Body of pancreas (tissue), 4 donors: ENCODE results near the gene NACC2. TPM values are rescaled to one million over a fixed set of nuclear protein-coding genes. Genes with fewer than 3 reads are reported as not detected.
"Not testable (repeated sequence)": the region's sequence is repeated elsewhere in the genome, so short reads cannot be mapped to it uniquely, and the experiment has no call there.

Source experiments
- ATAC-seq: fragments of 150-250 bp; one replicate; pipeline ENCODE4 v1.9.1; 2016
- DNase-seq, 4 donors: peaks; one replicate each; pipeline ENCODE4 v3.0.0-alpha.2; 2019
- H3K27ac ChIP-seq, 4 donors: fragments of 200-600 bp; sonication (generic); 1 replicate in 3 of 4; 2 replicates in 1 of 4; pipeline versions ENCODE4 v1.5.1 to v1.6.1; 2016 to 2019; ENCODE audit warnings: mild to moderate bottlenecking in 1 of 4, mixed read lengths in 1 of 4, moderate library complexity in 1 of 4
- H3K27me3 ChIP-seq, 2 donors: fragments of 200-600 bp; sonication (generic); one replicate each; pipeline ENCODE4 v1.6.0; 2016; ENCODE audit warnings: mild to moderate bottlenecking in 1 of 2
- H3K36me3 ChIP-seq, 2 donors: fragments of 200-600 bp; sonication (generic); replicated peaks in 1 of 2; 2 replicates each; pipeline ENCODE4 v1.5.1; 2016; ENCODE audit warnings: low read depth in 2 of 2; ENCODE audit not compliant: insufficient read depth in 1 of 2
- H3K4me1 ChIP-seq: fragments of 200-600 bp; sonication (generic); one replicate; pipeline ENCODE4 v1.6.0; 2016
- H3K4me3 ChIP-seq, 2 donors: fragments of 200-600 bp; sonication (generic); 1 replicate in 1 of 2; 2 replicates in 1 of 2; pipeline ENCODE4 v1.5.1; 2016 to 2019
- H3K9me3 ChIP-seq, 3 donors: fragments of 200-600 bp; sonication (generic); 1 replicate in 2 of 3; 2 replicates in 1 of 3; pipeline ENCODE4 v1.5.1; 2016
- POLR2A ChIP-seq, 3 donors: fragments of 450-650 bp; IDR thresholded peaks; one replicate each; pipeline ENCODE4 v1.6.1; 2016; ENCODE audit warnings: antibody characterized with exemption in 3 of 3, mild to moderate bottlenecking in 2 of 3
- WGBS, 2 donors: methylation state at CpG; one replicate each; pipeline ENCODE4 v1.1.5; 2017; 5-methylcytosine and 5-hydroxymethylcytosine counted together
- intact Hi-C: fragments of 100-400 bp; cut with DNase I; formaldehyde crosslinking; loops from one replicate; pipeline ENCODE4 v1.15.1; 2023
- total RNA-seq, 2 donors: library from RNA; depleted of rRNA; stranded (reverse); fragments of >200 nt; gene quantifications; one replicate each; pipeline ENCODE4 v1.1.0, GENCODE V29; 2016
- TF ChIP-seq, protein P1 (sequence below), 7 experiments: fragments of 450-650 bp in 4 of 7; fragments of 200-600 bp in 3 of 7; sonication (generic) in 3 of 7; IDR thresholded peaks; one replicate each; pipeline ENCODE4 v1.5.1; 2016 to 2019; ENCODE audit warnings: antibody characterized with exemption in 7 of 7

Gene NACC2
- total RNA-seq, 2 donors from 2014 or later: 16.6 to 21.1 TPM

DNA sequence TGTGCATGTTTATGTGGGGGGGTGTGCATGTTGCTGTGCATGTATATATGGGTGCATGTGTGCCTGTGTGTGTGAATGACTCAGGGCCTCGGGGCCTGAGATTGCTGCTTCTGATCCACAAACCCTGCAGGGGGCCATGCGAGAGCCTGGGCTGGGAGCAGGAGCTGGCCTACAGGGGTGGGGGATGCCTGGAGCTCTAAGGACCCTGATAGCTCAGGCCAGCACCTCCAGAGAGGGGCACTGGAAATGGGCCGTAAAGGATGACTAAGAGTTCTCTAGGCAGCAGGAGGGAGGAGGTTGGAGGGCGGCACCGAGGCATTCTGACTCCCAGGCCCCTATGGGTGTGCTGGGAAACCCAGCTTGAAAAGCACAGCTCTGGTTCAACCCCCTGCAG, 127.0 kb downstream of the NACC2 start:
- DNase-seq (no peak), ATAC-seq (no peak)
- Histone ChIP-seq H3K36me3 (no peaks in the 10 kb centered on the region), H3K4me1 (peaks cover 27% of the 10 kb centered on the region), H3K9me3 (no peaks in the 10 kb centered on the region), H3K4me3 (no peak overlapping the region), H3K27ac (no peak overlapping the region), H3K27me3 (no peaks in the 10 kb centered on the region)
- WGBS, 2 donors: 40 to 47% methylated on average over 5 of the region's 5 CpGs
- TF ChIP-seq POLR2A (IDR thresholded peaks at IDR 0.05): no peak
- TF ChIP-seq, protein P1, sequence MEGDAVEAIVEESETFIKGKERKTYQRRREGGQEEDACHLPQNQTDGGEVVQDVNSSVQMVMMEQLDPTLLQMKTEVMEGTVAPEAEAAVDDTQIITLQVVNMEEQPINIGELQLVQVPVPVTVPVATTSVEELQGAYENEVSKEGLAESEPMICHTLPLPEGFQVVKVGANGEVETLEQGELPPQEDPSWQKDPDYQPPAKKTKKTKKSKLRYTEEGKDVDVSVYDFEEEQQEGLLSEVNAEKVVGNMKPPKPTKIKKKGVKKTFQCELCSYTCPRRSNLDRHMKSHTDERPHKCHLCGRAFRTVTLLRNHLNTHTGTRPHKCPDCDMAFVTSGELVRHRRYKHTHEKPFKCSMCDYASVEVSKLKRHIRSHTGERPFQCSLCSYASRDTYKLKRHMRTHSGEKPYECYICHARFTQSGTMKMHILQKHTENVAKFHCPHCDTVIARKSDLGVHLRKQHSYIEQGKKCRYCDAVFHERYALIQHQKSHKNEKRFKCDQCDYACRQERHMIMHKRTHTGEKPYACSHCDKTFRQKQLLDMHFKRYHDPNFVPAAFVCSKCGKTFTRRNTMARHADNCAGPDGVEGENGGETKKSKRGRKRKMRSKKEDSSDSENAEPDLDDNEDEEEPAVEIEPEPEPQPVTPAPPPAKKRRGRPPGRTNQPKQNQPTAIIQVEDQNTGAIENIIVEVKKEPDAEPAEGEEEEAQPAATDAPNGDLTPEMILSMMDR (IDR thresholded peaks at IDR 0.05): no peak
- intact Hi-C loops: loop anchor here (2.0 kb wide), 1 partner anchor 157 kb away; no protein-coding TSS in a partner anchor

DNA sequence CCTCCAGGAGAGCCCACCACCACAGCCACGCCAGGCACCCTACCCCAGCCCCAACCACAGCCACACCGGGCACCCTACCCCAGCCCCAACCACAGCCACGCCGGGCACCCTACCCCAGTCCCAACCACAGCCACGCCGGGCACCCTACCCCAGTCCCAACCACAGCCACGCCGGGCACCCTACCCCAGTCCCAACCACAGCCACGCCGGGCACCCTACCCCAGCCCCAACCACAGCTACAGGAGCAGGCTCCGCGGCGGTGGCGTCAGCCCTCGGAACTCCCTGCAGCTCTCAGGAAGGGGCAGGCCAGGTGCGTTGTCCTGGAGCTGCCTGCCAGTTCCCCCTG, 128.2 kb downstream of the NACC2 start:
- ATAC-seq, H3K9me3 ChIP-seq, intact Hi-C loops, H3K27me3 ChIP-seq, DNase-seq, H3K4me3 ChIP-seq, H3K36me3 ChIP-seq: not testable (repeated sequence)
- Histone ChIP-seq H3K27ac (peak overlapping the region in 1 of 4 donors; percentile 42), H3K4me1 (peaks cover 27% of the 10 kb centered on the region)
- 27 to 68% methylated on average over 10 to 14 of the region's 16 CpGs for WGBS, 2 donors

DNA sequence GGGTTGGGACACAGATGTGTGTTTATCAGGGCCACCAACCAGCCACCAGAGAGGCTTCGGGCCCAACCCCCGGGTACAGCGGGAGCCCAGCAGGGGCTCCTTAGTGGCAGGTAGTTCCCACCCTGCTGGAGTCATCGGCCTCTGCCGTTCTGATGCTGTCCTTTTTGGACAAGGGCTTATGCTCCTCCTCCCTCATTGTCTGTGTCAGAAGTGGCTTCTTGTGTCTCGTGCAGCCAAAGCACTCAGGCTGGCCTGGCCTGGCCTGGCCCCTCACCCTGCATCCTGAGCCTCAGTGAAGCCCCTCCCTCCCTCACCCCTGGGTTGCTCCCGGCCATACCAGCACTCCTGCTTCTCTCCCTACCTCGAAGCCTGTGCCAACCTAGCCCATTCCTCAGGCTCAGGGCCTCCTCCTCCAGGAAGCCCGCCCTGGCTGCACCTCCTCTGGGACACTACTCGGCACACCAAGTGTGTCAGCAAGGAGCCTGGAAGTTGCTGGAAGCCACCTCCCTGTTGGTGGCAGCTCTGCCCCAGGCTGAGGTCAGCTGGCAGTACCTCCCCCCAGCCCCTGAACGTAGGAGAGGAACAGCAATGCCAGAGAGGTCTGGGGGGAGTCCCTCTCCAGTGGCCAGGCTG, 129.8 kb downstream of the NACC2 start:
- DNase-seq: no peak
- intact Hi-C loops: no loop called here
- H3K36me3 ChIP-seq: no peaks in the 10 kb centered on the region
- no peak for ATAC-seq
- H3K27me3 ChIP-seq: no peaks in the 10 kb centered on the region
- no peaks in the 10 kb centered on the region for H3K9me3 ChIP-seq
- WGBS, 2 donors: 68 to 78% methylated on average over 10 to 11 of the region's 11 CpGs
- no peak for TF ChIP-seq POLR2A (IDR thresholded peaks at IDR 0.05)
- TF ChIP-seq, protein P1 (IDR thresholded peaks at IDR 0.05): no peak
- H3K4me1 ChIP-seq: peaks cover 38% of the 10 kb centered on the region
- no peak overlapping the region for H3K4me3 ChIP-seq
- H3K27ac ChIP-seq: no peak overlapping the region

DNA sequence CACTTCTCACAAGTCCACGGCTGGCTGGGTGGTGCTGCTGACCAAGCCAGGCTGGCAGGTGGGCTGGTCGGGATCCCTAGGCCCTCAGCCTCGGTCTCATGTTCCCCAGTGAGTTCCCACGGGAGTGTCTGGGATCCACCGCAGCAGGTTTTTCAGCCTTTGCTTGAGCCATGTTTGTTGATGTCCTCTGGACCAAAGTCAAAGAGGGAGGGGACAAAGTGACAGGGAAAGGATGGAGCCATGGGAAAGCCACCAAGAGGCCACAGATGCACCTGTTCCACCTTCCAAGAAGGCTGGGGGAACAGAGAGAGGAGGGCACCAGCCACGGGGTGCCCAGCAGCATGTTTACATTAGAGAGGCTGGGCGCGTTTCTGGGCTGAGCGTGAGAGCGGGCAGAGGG, 131.2 kb downstream of the NACC2 start:
- Histone ChIP-seq H3K27ac (no peak overlapping the region), H3K9me3 (no peaks in the 10 kb centered on the region), H3K36me3 (no peaks in the 10 kb centered on the region), H3K27me3 (no peaks in the 10 kb centered on the region), H3K4me3 (no peak overlapping the region), H3K4me1 (peaks cover 47% of the 10 kb centered on the region)
- ATAC-seq (no peak), DNase-seq (peak in 3 of 4 donors; percentile 41 to 52 (median 46))
- intact Hi-C loops: no loop called here
- TF ChIP-seq POLR2A (IDR thresholded peaks at IDR 0.05): no peak
- TF ChIP-seq, protein P1 (IDR thresholded peaks at IDR 0.05): no peak
- 26 to 31% methylated on average over 6 to 10 of the region's 10 CpGs for WGBS, 2 donors

DNA sequence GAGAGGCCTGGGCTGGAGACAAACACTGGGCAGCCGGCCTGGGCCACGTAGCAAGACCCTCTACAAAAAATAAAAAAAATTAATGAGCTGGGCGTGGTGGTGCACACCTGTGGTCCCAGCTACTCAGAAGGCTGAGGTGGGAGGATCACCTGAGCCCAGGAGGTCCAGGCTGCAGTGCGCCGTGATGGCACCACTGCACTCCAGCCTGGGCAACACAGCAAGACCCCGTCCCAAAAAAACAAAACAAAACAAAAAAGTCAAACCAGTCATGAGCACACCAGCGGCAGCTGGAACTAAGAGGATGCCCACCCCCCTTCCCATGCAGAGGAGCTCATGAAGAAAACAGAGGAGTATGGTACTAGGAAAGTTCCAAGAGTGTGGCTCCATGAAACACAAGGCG, 131.8 kb downstream of the NACC2 start:
- Histone ChIP-seq H3K4me3 (no peak overlapping the region), H3K4me1 (peaks cover 46% of the 10 kb centered on the region), H3K27me3 (no peaks in the 10 kb centered on the region), H3K9me3 (no peaks in the 10 kb centered on the region), H3K36me3 (no peaks in the 10 kb centered on the region), H3K27ac (no peak overlapping the region)
- no peak for TF ChIP-seq POLR2A (IDR thresholded peaks at IDR 0.05)
- TF ChIP-seq, protein P1 (IDR thresholded peaks at IDR 0.05): no peak
- intact Hi-C loops: no loop called here
- no peak for ATAC-seq
- 86 to 93% methylated on average over 8 of the region's 8 CpGs for WGBS, 2 donors
- DNase-seq: no peak
